WTC11 (cell line): ENCODE results near the gene METTL9.

Experiments used
- CTCF ChIP-seq: fragments of 200-600 bp; IDR thresholded peaks from 2 replicates; pipeline ENCODE4 v1.8.0; 2022; ENCODE audit warnings: antibody characterized with exemption
- ETV6 ChIP-seq: sonication (generic); formaldehyde crosslinking; IDR thresholded peaks from 2 replicates; pipeline ENCODE4 v1.8.1; 2022; ENCODE audit warnings: mild to moderate bottlenecking, missing genetic modification reagents
- HMGA2 ChIP-seq: fragments of 250-450 bp; sonication (Bioruptor Pico); IDR thresholded peaks from 2 replicates; pipeline ENCODE4 v1.4.0; 2021; ENCODE audit warnings: mild to moderate bottlenecking, moderate library complexity
- ZBTB21 ChIP-seq: sonication (generic); formaldehyde crosslinking; IDR thresholded peaks from 2 replicates; pipeline ENCODE4 v1.8.1; 2023; ENCODE audit warnings: mild to moderate bottlenecking, missing genetic modification reagents, borderline replicate concordance

GRCh38 chr16:21554795-21555585 is 44.4 kb upstream of the METTL9 start:
- TF ChIP-seq ZBTB21 (CRISPR knock-in tag) (no peak), ETV6 (CRISPR knock-in tag) (0 out of 2 replicates have a peak, but pooled peaks have one; percentile 48), CTCF (peak; percentile 82), HMGA2 (CRISPR knock-in tag) (no peak)
